Type B pancreatic cell (in vitro differentiated cells): ENCODE results near the gene ENAH. TPM values are rescaled to one million over a fixed set of nuclear protein-coding genes. Genes with fewer than 3 reads are reported as not detected.

Source experiments
- DNase-seq: peaks from one replicate; pipeline ENCODE4 v3.0.0; 2021; ENCODE audit warnings: mixed read lengths; ENCODE audit not compliant: unreplicated experiment; ENCODE audit errors: extremely low spot score
- H3K27ac Mint-ChIP-seq: 2 replicates; pipeline ENCODE4 v1.8.0; 2021; ENCODE audit warnings: mild to moderate bottlenecking, mixed read lengths
- H3K27me3 Mint-ChIP-seq: 2 replicates; pipeline ENCODE4 v1.8.0; 2021; ENCODE audit warnings: mixed read lengths
- H3K36me3 Mint-ChIP-seq: 2 replicates; pipeline ENCODE4 v1.8.0; 2021; ENCODE audit warnings: mixed read lengths
- H3K4me1 Mint-ChIP-seq: one replicate; pipeline ENCODE4 v1.8.0; 2021; ENCODE audit warnings: mixed read lengths; ENCODE audit not compliant: unreplicated experiment
- H3K4me3 Mint-ChIP-seq: 2 replicates; pipeline ENCODE4 v1.8.0; 2021; ENCODE audit warnings: mild to moderate bottlenecking, mixed read lengths
- H3K9me3 Mint-ChIP-seq: 2 replicates; pipeline ENCODE4 v1.8.0; 2021; ENCODE audit warnings: mixed read lengths
- total RNA-seq: library from RNA; stranded (reverse); gene quantifications from 2 replicates; pipeline ENCODE4 v1.2.1, GENCODE V29; 2021; ENCODE audit warnings: low replicate concordance
- TF ChIP-seq, protein P1 (sequence below): fragments of 200-600 bp; sonication (generic); conservative IDR thresholded peaks from 2 replicates; pipeline ENCODE4 v1.5.0; 2021; ENCODE audit warnings: antibody characterized with exemption, mild to moderate bottlenecking

ENAH gene
- total RNA-seq, 1 donor from 2014 or later, result 133 TPM

DNA sequence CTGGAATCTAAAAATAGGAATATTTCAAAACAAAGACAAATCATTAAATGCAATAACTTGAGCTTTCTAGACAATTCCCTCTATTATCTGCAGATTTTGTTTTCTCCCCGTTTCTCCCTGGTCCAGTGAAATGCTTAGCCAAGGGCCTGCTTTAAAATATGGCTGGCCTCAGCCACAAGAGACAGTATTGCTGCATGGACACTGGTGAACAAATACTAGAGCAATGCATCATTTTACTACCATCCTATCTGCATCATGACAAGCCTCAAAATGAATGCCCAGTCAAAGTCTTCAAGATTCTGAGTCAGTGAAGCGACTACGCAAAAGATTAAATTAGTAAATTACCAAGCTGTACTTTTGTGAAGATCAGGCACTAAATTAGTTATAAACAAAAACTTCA lies 80.5 kb downstream of the ENAH start:
- Mint-ChIP-seq H3K4me3 (no peak overlapping the region), H3K36me3 (no peaks in the 10 kb centered on the region), H3K9me3 (no peaks in the 10 kb centered on the region), H3K27me3 (no peaks in the 10 kb centered on the region), H3K4me1 (peaks cover 26% of the 10 kb centered on the region), H3K27ac (no peak overlapping the region)
- TF ChIP-seq, protein P1, sequence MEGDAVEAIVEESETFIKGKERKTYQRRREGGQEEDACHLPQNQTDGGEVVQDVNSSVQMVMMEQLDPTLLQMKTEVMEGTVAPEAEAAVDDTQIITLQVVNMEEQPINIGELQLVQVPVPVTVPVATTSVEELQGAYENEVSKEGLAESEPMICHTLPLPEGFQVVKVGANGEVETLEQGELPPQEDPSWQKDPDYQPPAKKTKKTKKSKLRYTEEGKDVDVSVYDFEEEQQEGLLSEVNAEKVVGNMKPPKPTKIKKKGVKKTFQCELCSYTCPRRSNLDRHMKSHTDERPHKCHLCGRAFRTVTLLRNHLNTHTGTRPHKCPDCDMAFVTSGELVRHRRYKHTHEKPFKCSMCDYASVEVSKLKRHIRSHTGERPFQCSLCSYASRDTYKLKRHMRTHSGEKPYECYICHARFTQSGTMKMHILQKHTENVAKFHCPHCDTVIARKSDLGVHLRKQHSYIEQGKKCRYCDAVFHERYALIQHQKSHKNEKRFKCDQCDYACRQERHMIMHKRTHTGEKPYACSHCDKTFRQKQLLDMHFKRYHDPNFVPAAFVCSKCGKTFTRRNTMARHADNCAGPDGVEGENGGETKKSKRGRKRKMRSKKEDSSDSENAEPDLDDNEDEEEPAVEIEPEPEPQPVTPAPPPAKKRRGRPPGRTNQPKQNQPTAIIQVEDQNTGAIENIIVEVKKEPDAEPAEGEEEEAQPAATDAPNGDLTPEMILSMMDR, result no peak
- DNase-seq, result no peak

DNA sequence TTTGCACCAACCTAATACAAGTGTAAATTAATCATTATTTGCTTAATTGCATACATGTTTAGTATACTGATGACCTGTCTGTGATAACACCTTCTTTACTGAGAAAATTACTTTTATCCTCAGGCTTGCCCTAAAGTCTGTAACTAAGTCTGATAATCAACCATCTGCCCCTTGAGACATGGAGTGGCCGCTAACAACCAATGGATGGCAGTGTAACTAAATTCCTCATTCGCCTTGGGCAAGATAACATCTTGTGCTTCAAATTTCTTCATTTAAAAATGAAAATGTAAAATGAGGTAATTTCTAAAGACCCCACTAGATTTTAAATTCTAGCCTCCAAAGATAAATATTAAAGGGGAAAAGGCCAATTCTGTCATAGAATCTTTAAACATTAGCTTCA lies 85.1 kb downstream of the ENAH start:
- Mint-ChIP-seq H3K4me3 (no peak overlapping the region), H3K9me3 (no peaks in the 10 kb centered on the region), H3K27me3 (no peaks in the 10 kb centered on the region), H3K36me3 (peaks cover 10% of the 10 kb centered on the region), H3K4me1 (peaks cover 11% of the 10 kb centered on the region), H3K27ac (no peak overlapping the region)
- DNase-seq, result no peak
- TF ChIP-seq, protein P1, result peak; percentile 38

DNA sequence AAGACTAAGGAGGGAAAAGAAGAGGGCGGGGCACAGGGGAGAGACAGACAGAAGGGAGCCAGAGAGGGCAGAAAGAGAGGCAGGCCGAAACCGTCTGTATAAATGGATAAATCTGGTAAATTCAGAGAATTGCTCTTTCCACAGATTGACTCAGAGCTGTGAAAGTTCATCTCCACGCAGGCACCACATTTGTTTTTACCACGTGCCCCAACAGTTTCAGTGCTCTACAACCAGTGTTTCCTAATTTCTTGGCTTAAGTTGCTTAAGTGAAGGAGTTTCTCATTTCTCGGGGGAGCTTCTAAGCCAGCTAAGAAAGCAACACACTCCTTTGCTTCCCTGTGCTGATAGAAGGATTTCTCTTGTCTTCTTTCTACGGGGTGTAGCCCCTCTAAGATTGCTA lies 87.1 kb downstream of the ENAH start:
- Mint-ChIP-seq H3K27ac (peak overlapping the region; percentile 23), H3K9me3 (no peaks in the 10 kb centered on the region)

DNA sequence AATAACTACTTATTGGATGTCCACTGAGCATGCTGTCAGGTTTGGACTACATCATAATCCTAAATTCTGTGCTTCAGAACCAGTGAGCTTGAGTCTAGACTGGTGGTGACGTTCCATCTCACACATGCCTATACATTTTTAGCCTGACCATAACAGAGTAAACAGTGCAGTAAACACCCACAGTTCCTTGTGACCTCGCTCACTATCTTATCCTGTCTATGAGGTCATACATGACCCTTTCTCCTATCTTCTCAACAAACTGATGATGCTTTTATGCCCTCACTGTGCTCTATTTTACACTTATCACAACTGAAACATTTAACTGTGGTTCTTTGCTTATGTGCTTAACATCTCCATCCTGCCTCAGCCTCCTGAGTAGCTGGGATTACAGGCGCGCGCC lies 91.2 kb downstream of the ENAH start:
- peaks cover 30% of the 10 kb centered on the region for H3K36me3 Mint-ChIP-seq
- peaks cover 4% of the 10 kb centered on the region for H3K4me1 Mint-ChIP-seq
- TF ChIP-seq, protein P1, result no peak
- no peaks in the 10 kb centered on the region for H3K27me3 Mint-ChIP-seq
- H3K4me3 Mint-ChIP-seq, result no peak overlapping the region
- no peak overlapping the region for H3K27ac Mint-ChIP-seq
- no peak for DNase-seq
- peaks cover 3% of the 10 kb centered on the region for H3K9me3 Mint-ChIP-seq

More for the DNA sequence above, 87.1 kb downstream of the ENAH start:
- no peaks in the 10 kb centered on the region for H3K27me3 Mint-ChIP-seq
- H3K36me3 Mint-ChIP-seq, result peaks cover 10% of the 10 kb centered on the region
- no peak for DNase-seq
- H3K4me3 Mint-ChIP-seq, result no peak overlapping the region
- H3K4me1 Mint-ChIP-seq, result peaks cover 11% of the 10 kb centered on the region
- TF ChIP-seq, protein P1, result no peak

DNA sequence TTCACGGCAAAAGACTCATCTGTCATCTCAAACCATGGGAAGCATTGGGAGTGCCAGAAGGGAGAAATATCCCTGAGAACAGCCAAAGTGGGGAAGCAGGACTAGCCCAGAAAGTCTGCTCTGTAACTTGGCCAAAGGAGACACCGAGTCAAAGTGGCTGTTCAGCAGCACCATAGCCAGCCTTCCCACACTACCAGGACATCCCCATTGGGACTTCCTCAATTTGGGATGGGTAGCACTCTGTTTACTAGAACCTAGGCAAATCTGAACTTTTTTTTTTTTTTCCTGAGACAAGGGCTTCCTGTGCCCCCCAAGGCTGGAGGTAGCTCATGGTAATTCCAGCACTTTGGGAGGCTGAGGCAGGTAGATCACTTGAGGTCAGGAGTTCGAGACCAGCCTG lies 93.0 kb downstream of the ENAH start:
- TF ChIP-seq, protein P1, result no peak
- no peaks in the 10 kb centered on the region for H3K4me1 Mint-ChIP-seq
- no peaks in the 10 kb centered on the region for H3K27me3 Mint-ChIP-seq
- H3K9me3 Mint-ChIP-seq, result peaks cover 5% of the 10 kb centered on the region
- H3K27ac Mint-ChIP-seq, result no peak overlapping the region
- no peak overlapping the region for H3K4me3 Mint-ChIP-seq
- H3K36me3 Mint-ChIP-seq, result peaks cover 27% of the 10 kb centered on the region
- no peak for DNase-seq

DNA sequence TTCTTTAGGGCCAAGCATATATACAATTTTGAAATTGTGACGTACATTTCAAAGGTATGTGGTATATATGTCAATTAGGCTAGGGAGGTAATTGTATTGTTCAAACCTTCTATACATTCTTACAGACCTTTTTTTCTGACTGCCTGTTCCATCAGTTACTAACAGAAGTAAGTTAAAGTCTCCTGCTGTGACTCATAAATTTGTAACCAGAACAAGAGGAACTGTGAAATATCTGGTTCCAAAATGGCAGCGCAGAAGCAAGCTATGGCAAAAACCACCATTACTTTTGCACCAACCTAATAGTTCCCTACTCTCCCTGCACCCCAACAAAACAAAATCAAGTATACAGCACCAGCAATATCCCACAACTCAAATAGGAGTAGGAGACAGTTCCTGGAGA lies 93.6 kb downstream of the ENAH start:
- H3K36me3 Mint-ChIP-seq, result peaks cover 27% of the 10 kb centered on the region

More for the DNA sequence above, 93.6 kb downstream of the ENAH start:
- Mint-ChIP-seq H3K27ac (no peak overlapping the region), H3K4me3 (no peak overlapping the region), H3K27me3 (no peaks in the 10 kb centered on the region), H3K4me1 (no peaks in the 10 kb centered on the region), H3K9me3 (peaks cover 5% of the 10 kb centered on the region)
- TF ChIP-seq, protein P1, result no peak
- DNase-seq, result no peak
